H9 (cell line): ENCODE measurements around the gene VPS9D1. TPM values are rescaled to one million over a fixed set of nuclear protein-coding genes. Genes with fewer than 3 reads are reported as not detected.

Experiments
- DNase-seq: peaks from one replicate; pipeline ENCODE4 v3.0.0-alpha.2; 2017
- H2AFZ ChIP-seq: one replicate; pipeline ENCODE4 v1.6.1; 2013; ENCODE audit warnings: mild to moderate bottlenecking, low read length, control low read depth, moderate library complexity
- H2AK5ac ChIP-seq: 2 replicates; pipeline ENCODE4 v1.6.1; 2013; ENCODE audit warnings: low read length, control low read depth, mixed read lengths; ENCODE audit not compliant: insufficient read length
- H2BK120ac ChIP-seq: one replicate; pipeline ENCODE4 v1.6.1; 2013; ENCODE audit warnings: low read depth, mild to moderate bottlenecking, low read length, control low read depth, inconsistent platforms; ENCODE audit not compliant: poor library complexity, severe bottlenecking
- H2BK12ac ChIP-seq: 2 replicates; pipeline ENCODE4 v1.6.1; 2013; ENCODE audit warnings: low read length, control low read depth, mixed read lengths, low read depth; ENCODE audit not compliant: insufficient read length
- H2BK15ac ChIP-seq: 2 replicates; pipeline ENCODE4 v1.6.1; 2013; ENCODE audit warnings: low read depth, low read length, control low read depth
- H2BK20ac ChIP-seq: one replicate; pipeline ENCODE4 v1.6.1; 2013; ENCODE audit warnings: low read depth, mild to moderate bottlenecking, low read length, control low read depth, inconsistent platforms; ENCODE audit not compliant: poor library complexity, severe bottlenecking
- H2BK5ac ChIP-seq: 2 replicates; pipeline ENCODE4 v1.6.1; 2013; ENCODE audit warnings: low read length, control low read depth, mixed read lengths; ENCODE audit not compliant: insufficient read length
- H3K14ac ChIP-seq: 2 replicates; pipeline ENCODE4 v1.6.1; 2013; ENCODE audit warnings: low read length, control low read depth; ENCODE audit not compliant: insufficient read depth
- H3K18ac ChIP-seq: 2 replicates; pipeline ENCODE4 v1.6.1; 2013; ENCODE audit warnings: low read depth, mild to moderate bottlenecking, mixed read lengths, low read length, control low read depth; ENCODE audit not compliant: insufficient read length
- H3K23ac ChIP-seq: 2 replicates; pipeline ENCODE4 v1.6.1; 2013; ENCODE audit warnings: low read length, control low read depth, mixed read lengths, low read depth; ENCODE audit not compliant: insufficient read length
- H3K23me2 ChIP-seq: 2 replicates; pipeline ENCODE4 v1.6.1; 2013; ENCODE audit warnings: low read depth, mild to moderate bottlenecking, mixed read lengths, low read length, control low read depth; ENCODE audit not compliant: insufficient read length, poor library complexity, severe bottlenecking
- H3K27ac ChIP-seq: 2 replicates; pipeline ENCODE4 v1.5.1; 2013; ENCODE audit warnings: low read length, control low read depth, mixed read lengths, low read depth; ENCODE audit not compliant: insufficient read length
- H3K27me3 ChIP-seq: 2 replicates; pipeline ENCODE4 v1.6.1; 2013; ENCODE audit warnings: low read length, control low read depth, inconsistent platforms; ENCODE audit not compliant: insufficient read depth
- H3K4ac ChIP-seq: 2 replicates; pipeline ENCODE4 v1.6.1; 2013; ENCODE audit warnings: low read depth, mild to moderate bottlenecking, control low read depth, inconsistent platforms, low read length, moderate library complexity
- H3K4me1 ChIP-seq: 2 replicates; pipeline ENCODE4 v1.6.1; 2013; ENCODE audit warnings: low read length, control low read depth, inconsistent platforms; ENCODE audit not compliant: insufficient read depth
- H3K4me2 ChIP-seq: 2 replicates; pipeline ENCODE4 v1.6.1; 2013; ENCODE audit warnings: low read length, control low read depth, mixed read lengths; ENCODE audit not compliant: insufficient read length, insufficient read depth
- H3K56ac ChIP-seq: 2 replicates; pipeline ENCODE4 v1.6.1; 2013; ENCODE audit warnings: low read depth, mild to moderate bottlenecking, mixed read lengths, low read length, control low read depth; ENCODE audit not compliant: insufficient read length
- H3K79me1 ChIP-seq: 2 replicates; pipeline ENCODE4 v1.6.1; 2013; ENCODE audit warnings: low read depth, mild to moderate bottlenecking, moderate library complexity, low read length, control low read depth, inconsistent platforms; ENCODE audit not compliant: insufficient read depth, poor library complexity, severe bottlenecking
- H3K79me2 ChIP-seq: 2 replicates; pipeline ENCODE4 v1.6.1; 2013; ENCODE audit warnings: low read length, control low read depth, inconsistent platforms; ENCODE audit not compliant: insufficient read depth
- H3K9ac ChIP-seq: 2 replicates; pipeline ENCODE4 v1.6.1; 2013; ENCODE audit warnings: low read length, control low read depth, mixed read lengths; ENCODE audit not compliant: insufficient read length; ENCODE audit errors: extremely low read depth
- H3K9me3 ChIP-seq: one replicate; pipeline ENCODE4 v1.6.1; 2013; ENCODE audit warnings: low read depth, low read length, inconsistent platforms; ENCODE audit not compliant: control insufficient read depth
- H3T11ph ChIP-seq: one replicate; pipeline ENCODE4 v1.6.1; 2013; ENCODE audit warnings: mild to moderate bottlenecking, low read length, control low read depth, inconsistent platforms
- H4K20me1 ChIP-seq: one replicate; pipeline ENCODE4 v1.6.1; 2013; ENCODE audit not compliant: control insufficient read depth, insufficient read length, insufficient read depth
- H4K5ac ChIP-seq: 2 replicates; pipeline ENCODE4 v1.6.1; 2013; ENCODE audit warnings: low read depth, mild to moderate bottlenecking, mixed read lengths, low read length, control low read depth; ENCODE audit not compliant: insufficient read length
- H4K8ac ChIP-seq: replicated peaks from 2 replicates; pipeline ENCODE4 v1.6.1; 2013; ENCODE audit warnings: low read length, control low read depth, mixed read lengths, low read depth; ENCODE audit not compliant: insufficient read length
- H4K91ac ChIP-seq: 2 replicates; pipeline ENCODE4 v1.6.1; 2013; ENCODE audit warnings: low read depth, mild to moderate bottlenecking, moderate library complexity, mixed read lengths, low read length, control low read depth; ENCODE audit not compliant: insufficient read length
- H3K27ac Mint-ChIP-seq, 3 experiments: 2 replicates in 2 of 3; 3 replicates in 1 of 3; pipeline ENCODE4 v1.8.0; 2020 to 2021; ENCODE audit warnings: mixed read lengths in 3 of 3, mild to moderate bottlenecking in 1 of 3, moderate library complexity in 1 of 3
- H3K27me3 Mint-ChIP-seq: 2 replicates; pipeline ENCODE4 v1.8.0; 2021; ENCODE audit warnings: low read depth, mild to moderate bottlenecking, moderate library complexity, mixed read lengths
- H3K36me3 Mint-ChIP-seq, 3 experiments: 2 replicates in 2 of 3; 3 replicates in 1 of 3; pipeline ENCODE4 v1.8.0; 2020 to 2021; ENCODE audit warnings: low read depth in 3 of 3, mixed read lengths in 3 of 3; ENCODE audit not compliant: insufficient read depth in 1 of 3
- H3K4me1 Mint-ChIP-seq, 2 experiments: 2 replicates each; pipeline ENCODE4 v1.8.0; 2020; ENCODE audit warnings: mixed read lengths in 2 of 2
- H3K4me3 Mint-ChIP-seq, 2 experiments: 2 replicates in 1 of 2; 3 replicates in 1 of 2; pipeline ENCODE4 v1.8.0; 2020 to 2021; ENCODE audit warnings: mild to moderate bottlenecking in 2 of 2, mixed read lengths in 2 of 2, moderate library complexity in 1 of 2
- H3K9me3 Mint-ChIP-seq, 2 experiments: 2 replicates in 1 of 2; 3 replicates in 1 of 2; pipeline ENCODE4 v1.8.0; 2020; ENCODE audit warnings: mild to moderate bottlenecking in 2 of 2, mixed read lengths in 2 of 2, moderate library complexity in 1 of 2
- CTCF ChIP-seq: fragments of 200-600 bp; sonication (generic); conservative IDR thresholded peaks from 3 replicates; pipeline ENCODE4 v1.8.0; 2021; ENCODE audit warnings: antibody characterized with exemption, mild to moderate bottlenecking
- WGBS: extraction: QIAGEN DNeasy Blood & Tissue Kit; methylation state at CpG from one replicate; pipeline ENCODE4 v1.1.7; 2013; ENCODE audit warnings: missing lambda C conversion rate, low lambda C conversion rate, mixed read lengths; ENCODE audit not compliant: insufficient read length; ENCODE audit errors: extremely low coverage; 5-methylcytosine and 5-hydroxymethylcytosine counted together
- total RNA-seq: library from RNA; stranded (reverse); gene quantifications from 2 replicates; pipeline ENCODE4 v1.2.1, GENCODE V29; 2021

Gene VPS9D1
- total RNA-seq, 1 experiment from 2014 or later, result 6.0 TPM

- TF ChIP-seq CTCF, result no peak
- Mint-ChIP-seq H3K4me3 (no peak overlapping the region), H3K36me3 (peaks cover 55 to 97% (median 89%) of the 10 kb centered on the region in 3 experiments; a peak in 6 of 7 replicates)
Measured at GRCh38 chr16:89739383-89739782, 18.7 kb upstream of the VPS9D1 start.

More at GRCh38 chr16:89739383-89739782, 18.7 kb upstream of the VPS9D1 start:
- DNase-seq, result no peak
- no peak overlapping the region for H2AFZ ChIP-seq
- H2BK15ac ChIP-seq, result no peak overlapping the region
- H4K20me1 ChIP-seq, result no peaks in the 10 kb centered on the region
- no peak overlapping the region for H3K18ac ChIP-seq
- H3K14ac ChIP-seq, result no peak overlapping the region
- Mint-ChIP-seq H3K27ac (no peak overlapping the region), H3K9me3 (no peaks in the 10 kb centered on the region), H3K4me1 (no peaks in the 10 kb centered on the region), H3K27me3 (no peaks in the 10 kb centered on the region)
- no peak overlapping the region for H3K56ac ChIP-seq
- H3T11ph ChIP-seq, result no peak overlapping the region
- H3K79me1 ChIP-seq, result no peaks in the 10 kb centered on the region
- no peak overlapping the region for H4K5ac ChIP-seq
- no peaks in the 10 kb centered on the region for H3K9me3 ChIP-seq
- H3K4ac ChIP-seq, result no peak overlapping the region
- H2BK5ac ChIP-seq, result no peak overlapping the region
- H2BK120ac ChIP-seq, result no peak overlapping the region
- no peaks in the 10 kb centered on the region for H3K27me3 ChIP-seq
- no peak overlapping the region for H4K8ac ChIP-seq
- no peak overlapping the region for H2AK5ac ChIP-seq
- no peak overlapping the region for H3K27ac ChIP-seq
- H2BK12ac ChIP-seq, result no peak overlapping the region
- no peaks in the 10 kb centered on the region for H3K79me2 ChIP-seq
- H3K23ac ChIP-seq, result no peak overlapping the region
- H2BK20ac ChIP-seq, result no peak overlapping the region
- H3K9ac ChIP-seq, result no peak overlapping the region
- H3K23me2 ChIP-seq, result no peaks in the 10 kb centered on the region
- no peak overlapping the region for H3K4me2 ChIP-seq
- H4K91ac ChIP-seq, result no peak overlapping the region
- no peaks in the 10 kb centered on the region for H3K4me1 ChIP-seq
- WGBS, result no CpG with 5 or more reads among the region's 9 CpGs
